ENCODE data around the gene PDLIM7. TPM values are rescaled to one million over a fixed set of nuclear protein-coding genes. Genes with fewer than 3 reads are reported as not detected.
A peak's percentile ranks its signal among the peaks of the same experiment; 100 is the strongest.

Gene PDLIM7
- total and polyA plus RNA-seq, 2 of the 8 experiments (the other 6 are each of a cell fraction or from before 2014, with no cell fraction given): 67.3 to 94.2 TPM

GRCh38 chr5:177501874-177502678 lies 4.7 kb upstream of the PDLIM7 start:
- Histone ChIP-seq H4K20me1 (replicated peaks in 1 of 2; ENCODE audit: control insufficient read depth in 1 of 2, insufficient read depth in 2 of 2, low read length in 2 of 2) (no peaks in the 10 kb centered on the region), H3K79me2 (ENCODE audit: control insufficient read depth in 1 of 2, insufficient read depth in 2 of 2, low read length in 2 of 2) (no peaks in the 10 kb centered on the region), H3K27me3 (replicated peaks in 1 of 4; ENCODE audit: control insufficient read depth in 3 of 4, extremely low read depth in 1 of 4, insufficient read depth in 3 of 4, low read length in 3 of 4) (peaks cover 2 to 12% (median 11%) of the 10 kb centered on the region in 4 experiments; a peak in 6 of 7 replicates), H3K27ac (ENCODE audit: low read depth, low read length) (no peak overlapping the region), H3K56ac (replicated peaks; ENCODE audit: insufficient read length, low read depth, low read length) (no peak overlapping the region), H4K5ac (ENCODE audit: insufficient read length, low read depth, low read length) (no peak overlapping the region), H3K14ac (ENCODE audit: insufficient read length) (no peak overlapping the region), H2BK15ac (ENCODE audit: low read length) (0 out of 2 replicates have a peak overlapping the region, but pooled peaks have one; percentile 29), H2BK120ac (replicated peaks; ENCODE audit: low read depth, low read length) (no peak overlapping the region), H2AFZ (ENCODE audit: low read length) (no peak overlapping the region), H3K9ac (replicated peaks in 1 of 4; ENCODE audit: extremely low read depth in 1 of 4, low read depth in 3 of 4, low read length in 3 of 4) (no peak overlapping the region), H4K8ac (ENCODE audit: extremely low read depth, insufficient read depth, low read length) (no peak overlapping the region; the same call in 1 of the 2 replicates), H3K4me1 (replicated peaks in 1 of 4; ENCODE audit: control insufficient read depth in 3 of 4, insufficient read depth in 4 of 4, low read length in 3 of 4) (peaks cover 0 to 9% (median 6%) of the 10 kb centered on the region in 4 experiments; a peak in 5 of 7 replicates), H3K18ac (ENCODE audit: extremely low read depth, low read length) (no peak overlapping the region), H3K4me3 (ENCODE audit: extremely low read depth in 1 of 4, insufficient read depth in 2 of 4, low read depth in 3 of 4, low read length in 4 of 4) (no peak overlapping the region), H3K4ac (replicated peaks; ENCODE audit: insufficient read length, low read depth, low read length) (no peak overlapping the region), H4K91ac (replicated peaks; ENCODE audit: insufficient read length, low read length) (no peak overlapping the region), H3K36me3 (ENCODE audit: control insufficient read depth in 2 of 4, insufficient read depth in 4 of 4, low read length in 3 of 4) (peaks cover 0 to 8% (median 0%) of the 10 kb centered on the region in 4 experiments; a peak in 1 of 8 replicates), H3K23ac (ENCODE audit: insufficient read length) (no peak overlapping the region), H2AK5ac (ENCODE audit: low read depth, low read length) (no peak overlapping the region), H2BK5ac (ENCODE audit: low read depth, low read length) (no peak overlapping the region), H3K4me2 (ENCODE audit: insufficient read depth in 1 of 2, low read depth in 2 of 2, low read length in 2 of 2) (no peak overlapping the region), H3K23me2 (ENCODE audit: low read depth, low read length) (peaks cover 7% of the 10 kb centered on the region), H3K9me3 (ENCODE audit: insufficient read depth in 2 of 2, low read depth in 1 of 2, low read length in 1 of 2) (no peaks in the 10 kb centered on the region), H2BK12ac (ENCODE audit: low read depth, low read length) (no peak overlapping the region), H2BK20ac (ENCODE audit: low read length) (no peak overlapping the region), H3K79me1 (ENCODE audit: low read depth, low read length) (no peaks in the 10 kb centered on the region)
- WGBS, 2 experiments (ENCODE audit: extremely low coverage in 1 of 2, insufficient coverage in 1 of 2, insufficient read length in 1 of 2, insufficient replicate concordance in 2 of 2, low coverage in 1 of 2, low lambda C conversion rate in 2 of 2, missing lambda C conversion rate in 1 of 2): 68% methylated on average over 9 of the region's 9 CpGs; no CpG with 5 or more reads in 1 of the 2 experiments
- POLR2A ChIA-PET (ENCODE audit: partially characterized antibody): interaction anchor here (1.0 to 67.5 kb wide), 8 partner anchors 13 to 102 kb away, joined by 3 to 3349 read pairs (median 8); partner anchors contain the start of genes DBN1, DDX41, DOK3 and PDLIM7
- DNase-seq (ENCODE audit: low read depth in 1 of 2, low spot score in 2 of 2): no peak
- no peak for FAIRE-seq
- CTCF ChIA-PET (ENCODE audit: partially characterized antibody): interaction anchor here (0.8 to 20.8 kb wide), 31 partner anchors 8 to 391 kb away, joined by 3 to 306 read pairs (median 5); partner anchors contain the start of genes DBN1, DDX41, DOK3 and PFN3
- TF ChIP-seq SIX5 (IDR thresholded peaks at IDR 0.05; ENCODE audit: low read depth, low read length) (no peak), BCL11A (IDR thresholded peaks at IDR 0.05; ENCODE audit: low read depth in 2 of 2, low read length in 2 of 2) (no peak), ASH2L (IDR thresholded peaks at IDR 0.05; ENCODE audit: low read length) (no peak), SIRT6 (IDR thresholded peaks at IDR 0.05; ENCODE audit: low read length) (no peak), BRCA1 (IDR thresholded peaks at IDR 0.05; ENCODE audit: low read depth, low read length) (no peak)

Measured in H1 (cell line).